H1 (cell line): Measurements from ENCODE around the gene SIRT6. TPM values are rescaled to one million over a fixed set of nuclear protein-coding genes. Genes with fewer than 3 reads are reported as not detected.

ENCODE experiments used
- CTCF ChIA-PET: fragments of 300-600 bp; sonication (Branson Sonifier 250); formaldehyde crosslinking; loops from one replicate; lab custom pipeline; 2021; ENCODE audit not compliant: partially characterized antibody; lab: Charles Lee
- POLR2A ChIA-PET: fragments of 300-600 bp; sonication (Branson Sonifier 250); formaldehyde crosslinking; loops from one replicate; lab custom pipeline; 2021; ENCODE audit warnings: inconsistent platforms; ENCODE audit not compliant: partially characterized antibody; lab: Charles Lee
- DNase-seq, 2 experiments: peaks; one replicate each; pipeline versions ENCODE4 v3.0.0 to v3.0.0-alpha.2; 2010 to 2022; ENCODE audit warnings: low spot score in 2 of 2, low read depth in 1 of 2, mixed read lengths in 1 of 2
- FAIRE-seq: peaks from 2 replicates; lab custom pipeline; 2011; peaks lifted over from hg19 to GRCh38; lab: Jason Lieb, UNC
- H2AFZ ChIP-seq: 2 replicates; pipeline ENCODE4 v1.8.1; 2012; ENCODE audit warnings: low read length, inconsistent platforms
- H2AK5ac ChIP-seq: 2 replicates; pipeline ENCODE4 v1.6.1; 2013; ENCODE audit warnings: low read depth, low read length
- H2BK120ac ChIP-seq: replicated peaks from 2 replicates; pipeline ENCODE3; 2013; ENCODE audit warnings: low read depth, low read length, inconsistent platforms
- H2BK12ac ChIP-seq: 2 replicates; pipeline ENCODE4 v1.6.1; 2013; ENCODE audit warnings: low read depth, low read length
- H2BK15ac ChIP-seq: 2 replicates; pipeline ENCODE4 v1.6.1; 2013; ENCODE audit warnings: low read length
- H2BK20ac ChIP-seq: 2 replicates; pipeline ENCODE4 v1.6.1; 2013; ENCODE audit warnings: low read length
- H2BK5ac ChIP-seq: 2 replicates; pipeline ENCODE4 v1.6.1; 2013; ENCODE audit warnings: low read depth, low read length
- H3K14ac ChIP-seq: 2 replicates; pipeline ENCODE4 v1.6.1; 2013; ENCODE audit warnings: inconsistent platforms; ENCODE audit not compliant: insufficient read length
- H3K18ac ChIP-seq: 2 replicates; pipeline ENCODE4 v1.6.1; 2013; ENCODE audit warnings: low read length; ENCODE audit errors: extremely low read depth
- H3K23ac ChIP-seq: 2 replicates; pipeline ENCODE4 v1.6.1; 2013; ENCODE audit warnings: inconsistent platforms; ENCODE audit not compliant: insufficient read length
- H3K23me2 ChIP-seq: 2 replicates; pipeline ENCODE4 v1.6.1; 2013; ENCODE audit warnings: low read depth, low read length
- H3K27ac ChIP-seq: 2 replicates; pipeline ENCODE4 v1.6.1; 2011; ENCODE audit warnings: low read depth, low read length, inconsistent platforms
- H3K27me3 ChIP-seq, 4 experiments: replicated peaks in 1 of 4; 1 replicate in 1 of 4; 2 replicates in 3 of 4; pipeline versions ENCODE4 v1.6.1 to v1.8.1; 2011 to 2013; ENCODE audit warnings: low read length in 3 of 4, mild to moderate bottlenecking in 3 of 4, inconsistent platforms in 2 of 4, mixed read lengths in 2 of 4, moderate library complexity in 1 of 4; ENCODE audit not compliant: control insufficient read depth in 3 of 4, insufficient read depth in 3 of 4; ENCODE audit errors: extremely low read depth in 1 of 4
- H3K36me3 ChIP-seq, 4 experiments: 2 replicates each; pipeline versions ENCODE4 v1.6.1 to v1.8.1; 2011 to 2013; ENCODE audit warnings: mild to moderate bottlenecking in 4 of 4, low read length in 3 of 4, moderate library complexity in 2 of 4, control low read depth in 1 of 4, inconsistent platforms in 1 of 4; ENCODE audit not compliant: insufficient read depth in 4 of 4, control insufficient read depth in 2 of 4
- H3K4ac ChIP-seq: replicated peaks from 2 replicates; pipeline ENCODE3; 2013; ENCODE audit warnings: low read length, low read depth, mixed read lengths, inconsistent platforms; ENCODE audit not compliant: insufficient read length
- H3K4me1 ChIP-seq, 4 experiments: replicated peaks in 1 of 4; 1 replicate in 1 of 4; 2 replicates in 3 of 4; pipeline versions ENCODE4 v1.6.1 to v1.8.1; 2011 to 2013; ENCODE audit warnings: low read length in 3 of 4, inconsistent platforms in 2 of 4, mixed read lengths in 1 of 4; ENCODE audit not compliant: insufficient read depth in 4 of 4, control insufficient read depth in 3 of 4
- H3K4me2 ChIP-seq, 2 experiments: 2 replicates each; pipeline versions ENCODE4 v1.6.1 to v1.8.1; 2011 to 2013; ENCODE audit warnings: low read depth in 2 of 2, low read length in 2 of 2, control low read depth in 1 of 2, inconsistent platforms in 1 of 2, mild to moderate bottlenecking in 1 of 2; ENCODE audit not compliant: insufficient read depth in 1 of 2
- H3K4me3 ChIP-seq, 4 experiments: fragments of 200-600, 300-600 bp in 1 of 4; sonication (generic), shearing (Covaris generic), sonication (Bioruptor Twin) in 1 of 4; 2 replicates each; pipeline versions ENCODE4 v1.5.1 to v1.8.1; 2011 to 2016; ENCODE audit warnings: low read length in 4 of 4, low read depth in 3 of 4, control low read depth in 2 of 4, inconsistent platforms in 2 of 4, mild to moderate bottlenecking in 2 of 4, mixed read lengths in 1 of 4, moderate library complexity in 1 of 4; ENCODE audit not compliant: insufficient read depth in 2 of 4; ENCODE audit errors: extremely low read depth in 1 of 4
- H3K56ac ChIP-seq: replicated peaks from 2 replicates; pipeline ENCODE3; 2013; ENCODE audit warnings: low read depth, mild to moderate bottlenecking, mixed read lengths, low read length, inconsistent platforms; ENCODE audit not compliant: insufficient read length
- H3K79me1 ChIP-seq: 2 replicates; pipeline ENCODE4 v1.6.1; 2013; ENCODE audit warnings: low read depth, low read length, control low read depth
- H3K79me2 ChIP-seq, 2 experiments: 2 replicates each; pipeline versions ENCODE4 v1.6.1 to v1.8.1; 2012 to 2013; ENCODE audit warnings: low read length in 2 of 2, mild to moderate bottlenecking in 2 of 2, inconsistent platforms in 1 of 2; ENCODE audit not compliant: insufficient read depth in 2 of 2, control insufficient read depth in 1 of 2
- H3K9ac ChIP-seq, 4 experiments: replicated peaks in 1 of 4; 1 replicate in 1 of 4; 2 replicates in 3 of 4; pipeline versions ENCODE4 v1.6.1 to v1.8.1; 2011 to 2013; ENCODE audit warnings: low read depth in 3 of 4, low read length in 3 of 4, control low read depth in 2 of 4, mild to moderate bottlenecking in 2 of 4, moderate library complexity in 2 of 4, inconsistent platforms in 1 of 4; ENCODE audit errors: extremely low read depth in 1 of 4
- H3K9me3 ChIP-seq, 2 experiments: 2 replicates each; pipeline versions ENCODE4 v1.6.1 to v1.8.1; 2012 to 2013; ENCODE audit warnings: mild to moderate bottlenecking in 2 of 2, moderate library complexity in 2 of 2, control low read depth in 1 of 2, inconsistent platforms in 1 of 2, low read depth in 1 of 2, low read length in 1 of 2, mixed read lengths in 1 of 2; ENCODE audit not compliant: insufficient read depth in 2 of 2
- H4K20me1 ChIP-seq, 2 experiments: replicated peaks in 1 of 2; 2 replicates each; pipeline versions ENCODE3 to v1.8.1; 2011 to 2013; ENCODE audit warnings: inconsistent platforms in 2 of 2, low read length in 2 of 2, mild to moderate bottlenecking in 1 of 2; ENCODE audit not compliant: insufficient read depth in 2 of 2, control insufficient read depth in 1 of 2
- H4K5ac ChIP-seq: 2 replicates; pipeline ENCODE4 v1.6.1; 2013; ENCODE audit warnings: low read length, low read depth, mixed read lengths, inconsistent platforms; ENCODE audit not compliant: insufficient read length
- H4K8ac ChIP-seq: 2 replicates; pipeline ENCODE4 v1.8.0; 2013; ENCODE audit warnings: mild to moderate bottlenecking, moderate library complexity, low read length, inconsistent platforms; ENCODE audit not compliant: insufficient read depth; ENCODE audit errors: extremely low read depth
- H4K91ac ChIP-seq: replicated peaks from 2 replicates; pipeline ENCODE3; 2013; ENCODE audit warnings: low read length, mixed read lengths, inconsistent platforms; ENCODE audit not compliant: insufficient read length
- KDM4A ChIP-seq: IDR thresholded peaks from one replicate; pipeline ENCODE4 v1.7.1; 2012; ENCODE audit warnings: low read depth, mild to moderate bottlenecking, moderate library complexity, low read length, inconsistent platforms; ENCODE audit not compliant: severe bottlenecking
- WGBS, 2 experiments: shearing (Covaris generic) in 1 of 2; methylation state at CpG; one replicate each; pipeline versions ENCODE4 v1.1.6 to v1.1.7; 2013 to 2015; ENCODE audit warnings: low lambda C conversion rate in 2 of 2, mixed read lengths in 2 of 2, inconsistent platforms in 1 of 2, low coverage in 1 of 2, missing lambda C conversion rate in 1 of 2; ENCODE audit not compliant: insufficient replicate concordance in 2 of 2, insufficient coverage in 1 of 2, insufficient read length in 1 of 2; ENCODE audit errors: extremely low coverage in 1 of 2, missing lambda C conversion rate in 1 of 2; 5-methylcytosine and 5-hydroxymethylcytosine counted together
- polyA plus RNA-seq, 7 experiments: library from polyadenylated mRNA; depleted of rRNA in 3 of 7; stranded (reverse) in 5 of 7; unstranded in 2 of 7; fragments of >200 nt in 5 of 7; fragments of 200-250 nt in 2 of 7; gene quantifications; 1 replicate in 5 of 7; 2 replicates in 1 of 7; 4 replicates in 1 of 7; pipeline versions ENCODE4 v1.2.1 to v1.2.3, GENCODE V29; 2011 to 2013; ENCODE audit warnings: missing spikeins in 2 of 7, mixed read lengths in 2 of 7
- total RNA-seq: library from RNA; stranded (reverse); fragmentation: NEBNext Ultra II Directional; extraction: Animal tissue kit (Norgen Biotek cat#: 25700); gene quantifications from 2 replicates; pipeline ENCODE4 v1.2.1, GENCODE V29; 2021

The SIRT6 gene
- total and polyA plus RNA-seq, 2 of the 8 experiments (the other 6 are each of a cell fraction or from before 2014, with no cell fraction given): 25.2 to 27.0 TPM

GRCh38 chr19:4213116-4213515, 30.8 kb upstream of the SIRT6 start:
- Histone ChIP-seq H3K27me3 (no peaks in the 10 kb centered on the region), H2AFZ (no peak overlapping the region), H4K8ac (no peak overlapping the region), H3K4me1 (no peaks in the 10 kb centered on the region; a peak in 1 of 7 replicates), H2BK12ac (no peak overlapping the region), H3K4ac (no peak overlapping the region), H3K14ac (no peak overlapping the region), H3K79me2 (no peaks in the 10 kb centered on the region), H3K23me2 (no peaks in the 10 kb centered on the region), H4K5ac (no peak overlapping the region), H3K4me2 (no peak overlapping the region), H3K9ac (no peak overlapping the region), H3K36me3 (peaks cover 0 to 4% (median 0%) of the 10 kb centered on the region in 4 experiments; a peak in 1 of 8 replicates), H3K18ac (no peak overlapping the region), H2AK5ac (no peak overlapping the region), H3K4me3 (no peak overlapping the region), H3K23ac (no peak overlapping the region), H4K20me1 (peaks cover 0 to 2% of the 10 kb centered on the region in 2 experiments), H3K9me3 (peaks cover 0 to 2% of the 10 kb centered on the region in 2 experiments; a peak in 1 of 4 replicates), H3K27ac (no peak overlapping the region), H2BK120ac (no peak overlapping the region), H2BK20ac (no peak overlapping the region), H2BK5ac (no peak overlapping the region), H4K91ac (no peak overlapping the region), H3K56ac (no peak overlapping the region), H2BK15ac (no peak overlapping the region), H3K79me1 (no peaks in the 10 kb centered on the region)
- POLR2A ChIA-PET: no interaction called here
- CTCF ChIA-PET: interaction anchor here (1.4 to 2.3 kb wide), 2 partner anchors 21 to 29 kb away, joined by 3 to 6 read pairs; no protein-coding TSS in a partner anchor
- FAIRE-seq: no peak
- no peak for DNase-seq
- WGBS, 2 experiments: 89% methylated on average over 1 of the region's 3 CpGs; no CpG with 5 or more reads in 1 of the 2 experiments
- TF ChIP-seq KDM4A: no peak
